ENCODE results near the gene PELI1.
A peak's percentile ranks its signal among the peaks of the same experiment; 100 is the strongest.

Gene PELI1

DNA sequence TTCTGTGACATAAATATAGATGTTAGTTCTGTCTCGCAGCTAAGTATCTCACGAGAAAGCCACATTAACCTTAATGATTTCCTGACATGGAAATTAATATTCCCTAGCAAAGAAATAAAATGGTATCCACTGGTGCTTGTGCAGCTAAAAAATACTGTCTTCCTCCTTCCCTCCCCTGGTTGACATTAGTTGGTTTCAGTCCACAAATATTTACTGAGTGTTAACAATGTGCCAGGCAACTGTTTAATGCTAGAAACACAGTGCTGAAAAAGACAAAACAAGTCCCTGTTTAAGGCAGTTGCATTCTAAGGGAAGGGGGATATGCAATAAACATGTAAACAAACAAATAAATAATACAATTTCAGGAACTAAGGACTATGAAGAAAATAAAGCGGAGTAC is 80.8 kb downstream of the PELI1 start:
- no peak for TF ChIP-seq EZH2 (IDR thresholded peaks at IDR 0.05; ENCODE audit: borderline replicate concordance, low read length)
- TF ChIP-seq CTCF (IDR thresholded peaks at IDR 0.05; ENCODE audit: low read length) = no peak
- H3K4me3 ChIP-seq (ENCODE audit: low read depth, low read length, poor library complexity, severe bottlenecking) = peak overlapping the region; percentile 9
- no peaks in the 10 kb centered on the region for H4K20me1 ChIP-seq (ENCODE audit: insufficient read depth, low read length)
- H2AFZ ChIP-seq (ENCODE audit: low read length) = no peak overlapping the region
- peak overlapping the region; percentile 58 for H3K9ac ChIP-seq (ENCODE audit: low read length)
- H3K4me1 ChIP-seq (ENCODE audit: insufficient read depth, low read length, severe bottlenecking) = peaks cover 76% of the 10 kb centered on the region
- H3K9me2 ChIP-seq (ENCODE audit: low read depth, low read length) = no peaks in the 10 kb centered on the region
- no peaks in the 10 kb centered on the region for H3K79me2 ChIP-seq (ENCODE audit: insufficient read depth, low read length)
- H3F3A ChIP-seq (ENCODE audit: insufficient read depth, low read length) = no peaks in the 10 kb centered on the region
- no peaks in the 10 kb centered on the region for H3K36me3 ChIP-seq (ENCODE audit: insufficient read depth, low read length)
- H3K27me3 ChIP-seq (ENCODE audit: insufficient read depth, low read length) = no peaks in the 10 kb centered on the region
- H3K4me2 ChIP-seq (ENCODE audit: low read length) = peak overlapping the region; percentile 52
- peak overlapping the region; percentile 98 for H3K27ac ChIP-seq (ENCODE audit: low read depth, low read length, poor library complexity, severe bottlenecking)
- no peaks in the 10 kb centered on the region for H3K9me3 ChIP-seq (ENCODE audit: low read length)

DNA sequence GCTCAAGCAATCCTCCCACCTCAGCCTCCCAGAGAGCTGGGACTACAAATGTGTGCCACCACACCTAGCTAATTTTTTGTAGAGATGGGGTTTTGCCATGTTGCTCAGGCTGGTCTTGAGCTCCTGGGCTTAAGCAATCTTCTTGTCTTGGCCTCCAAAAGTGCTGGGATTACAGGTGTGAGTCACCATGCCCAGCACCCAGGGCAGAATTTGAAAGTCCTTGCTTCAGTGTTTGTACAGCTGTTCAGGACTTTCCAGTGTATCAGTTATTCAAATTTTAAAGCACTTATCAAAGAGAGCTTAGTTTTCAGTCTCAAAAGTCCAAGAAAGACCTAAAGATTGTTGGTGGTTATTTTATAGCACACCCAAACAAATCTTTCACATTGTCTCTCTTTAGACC is 81.4 kb downstream of the PELI1 start:
- Histone ChIP-seq H2AFZ (ENCODE audit: low read length) (no peak overlapping the region), H3K27me3 (ENCODE audit: insufficient read depth, low read length) (no peaks in the 10 kb centered on the region), H4K20me1 (ENCODE audit: insufficient read depth, low read length) (no peaks in the 10 kb centered on the region), H3K9ac (ENCODE audit: low read length) (peak overlapping the region; percentile 58), H3K4me2 (ENCODE audit: low read length) (peak overlapping the region; percentile 52), H3K36me3 (ENCODE audit: insufficient read depth, low read length) (no peaks in the 10 kb centered on the region), H3K79me2 (ENCODE audit: insufficient read depth, low read length) (no peaks in the 10 kb centered on the region), H3K4me3 (ENCODE audit: low read depth, low read length, poor library complexity, severe bottlenecking) (no peak overlapping the region), H3K27ac (ENCODE audit: low read depth, low read length, poor library complexity, severe bottlenecking) (peak overlapping the region; percentile 98), H3K9me2 (ENCODE audit: low read depth, low read length) (no peaks in the 10 kb centered on the region), H3F3A (ENCODE audit: insufficient read depth, low read length) (no peaks in the 10 kb centered on the region), H3K4me1 (ENCODE audit: insufficient read depth, low read length, severe bottlenecking) (peaks cover 83% of the 10 kb centered on the region), H3K9me3 (ENCODE audit: low read length) (no peaks in the 10 kb centered on the region)
- no peak for TF ChIP-seq EZH2 (IDR thresholded peaks at IDR 0.05; ENCODE audit: borderline replicate concordance, low read length)
- TF ChIP-seq CTCF (IDR thresholded peaks at IDR 0.05; ENCODE audit: low read length) = no peak

DNA sequence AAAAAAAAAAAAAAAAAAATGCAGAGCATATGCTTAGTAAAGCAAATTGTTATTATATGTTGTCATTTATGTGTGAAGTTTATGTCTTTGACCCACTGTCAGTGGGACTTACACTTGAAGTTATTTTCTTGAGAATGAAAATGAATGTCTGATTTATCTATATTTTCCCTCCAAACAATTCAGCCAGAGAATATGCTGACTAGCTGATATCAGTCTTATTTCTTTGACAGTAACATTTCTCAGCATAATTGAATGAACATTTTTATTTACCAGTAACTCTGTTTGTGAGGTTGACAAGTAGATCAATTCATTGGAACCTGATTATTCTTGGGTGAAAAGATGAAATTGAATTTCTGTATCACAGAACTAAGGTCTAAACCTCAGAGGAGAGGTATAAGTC is 85.0 kb downstream of the PELI1 start:
- H3F3A ChIP-seq (ENCODE audit: insufficient read depth, low read length) = no peaks in the 10 kb centered on the region
- no peaks in the 10 kb centered on the region for H3K79me2 ChIP-seq (ENCODE audit: insufficient read depth, low read length)
- peak overlapping the region; percentile 77 for H3K27ac ChIP-seq (ENCODE audit: low read depth, low read length, poor library complexity, severe bottlenecking)
- peaks cover 73% of the 10 kb centered on the region for H3K4me1 ChIP-seq (ENCODE audit: insufficient read depth, low read length, severe bottlenecking)
- no peaks in the 10 kb centered on the region for H3K36me3 ChIP-seq (ENCODE audit: insufficient read depth, low read length)
- no peak overlapping the region; the same call in 1 of the 2 replicates for H3K9ac ChIP-seq (ENCODE audit: low read length)
- no peak for TF ChIP-seq EZH2 (IDR thresholded peaks at IDR 0.05; ENCODE audit: borderline replicate concordance, low read length)
- no peak for TF ChIP-seq CTCF (IDR thresholded peaks at IDR 0.05; ENCODE audit: low read length)
- H4K20me1 ChIP-seq (ENCODE audit: insufficient read depth, low read length) = no peaks in the 10 kb centered on the region
- no peaks in the 10 kb centered on the region for H3K9me3 ChIP-seq (ENCODE audit: low read length)
- H3K9me2 ChIP-seq (ENCODE audit: low read depth, low read length) = no peaks in the 10 kb centered on the region
- H2AFZ ChIP-seq (ENCODE audit: low read length) = peak overlapping the region; percentile 58; the same call in 1 of the 2 replicates
- H3K4me2 ChIP-seq (ENCODE audit: low read length) = no peak overlapping the region
- H3K27me3 ChIP-seq (ENCODE audit: insufficient read depth, low read length) = no peaks in the 10 kb centered on the region
- no peak overlapping the region for H3K4me3 ChIP-seq (ENCODE audit: low read depth, low read length, poor library complexity, severe bottlenecking)
